Mucosa of gallbladder (tissue), 1 donor: Measurements from ENCODE around the gene ASCC1. TPM values are rescaled to one million over a fixed set of nuclear protein-coding genes. Genes with fewer than 3 reads are reported as not detected.

ENCODE experiments used
- DNase-seq: peaks from one replicate; pipeline ENCODE4 v3.0.0-alpha.2; 2020; ENCODE audit warnings: low spot score
- total RNA-seq: library from RNA; stranded (reverse); gene quantifications from one replicate; pipeline ENCODE4 v1.2.1, GENCODE V29; 2021
- donor health status: DM: no; HTN: no; CAD: no.

ASCC1 gene
- total RNA-seq, 1 donor from 2014 or later, result 27.5 TPM

- DNase-seq, result no peak
Measured at GRCh38 chr10:72083790-72084459, 132.2 kb downstream of the ASCC1 start.

GRCh38 chr10:72082856-72083789 lies 133.0 kb downstream of the ASCC1 start:
- no peak for DNase-seq

- DNase-seq, result no peak
Measured at GRCh38 chr10:72081772-72082590, 134.1 kb downstream of the ASCC1 start.

GRCh38 chr10:72081210-72081609 lies 134.9 kb downstream of the ASCC1 start:
- DNase-seq, result no peak

- DNase-seq, result no peak
Measured at GRCh38 chr10:72080042-72080975, 135.8 kb downstream of the ASCC1 start.

GRCh38 chr10:72079356-72079755 lies 136.7 kb downstream of the ASCC1 start:
- DNase-seq, result no peak

GRCh38 chr10:72077275-72077990 lies 138.6 kb downstream of the ASCC1 start:
- no peak for DNase-seq

GRCh38 chr10:72076756-72077155 lies 139.3 kb downstream of the ASCC1 start:
- DNase-seq, result no peak

- DNase-seq, result no peak
Measured at GRCh38 chr10:72075376-72076115, 140.5 kb downstream of the ASCC1 start.

- no peak for DNase-seq
Measured at GRCh38 chr10:72074574-72075375, 141.3 kb downstream of the ASCC1 start.

- DNase-seq, result no peak
Measured at GRCh38 chr10:72073708-72074573, 142.1 kb downstream of the ASCC1 start.

- DNase-seq, result no peak
Measured at GRCh38 chr10:72072639-72073038, 143.4 kb downstream of the ASCC1 start.

- DNase-seq, result no peak
Measured at GRCh38 chr10:72072046-72072445, 144.0 kb downstream of the ASCC1 start.

- DNase-seq, result no peak
Measured at GRCh38 chr10:72069751-72070526, 146.1 kb downstream of the ASCC1 start.

GRCh38 chr10:72068901-72069446 lies 147.1 kb downstream of the ASCC1 start:
- no peak for DNase-seq

- no peak for DNase-seq
Measured at GRCh38 chr10:72068126-72068765, 147.8 kb downstream of the ASCC1 start.
